GM18511 (cell line): ENCODE measurements around the gene CEMIP.

ENCODE experiments used
- ATAC-seq: cut with Tn5 transposase; IDR thresholded peaks from one replicate; pipeline ENCODE4 v1.9.1; 2021; ENCODE audit warnings: mild to moderate bottlenecking, moderate library complexity; ENCODE audit not compliant: unreplicated experiment

CEMIP gene

GRCh38 chr15:80998251-80998650, 219.1 kb downstream of the CEMIP start:
- ATAC-seq = no peak

GRCh38 chr15:80999623-81000036, 220.5 kb downstream of the CEMIP start:
- ATAC-seq = peak; percentile 28

- ATAC-seq = no peak
These were observed 221.0 kb downstream of the CEMIP start for GRCh38 chr15:81000144-81000623.

GRCh38 chr15:81000624-81001151, 221.5 kb downstream of the CEMIP start, which contains the start of gene TLNRD1:
TSS of gene TLNRD1 (plus strand) at chr15:81000923. CDS start at chr15:81002272, 1,349 bp downstream.
- ATAC-seq = peak; percentile 62
